ENCODE measurements around the gene GRIP1. TPM values are rescaled to one million over a fixed set of nuclear protein-coding genes. Genes with fewer than 3 reads are reported as not detected.

The GRIP1 gene
- total RNA-seq, 2 experiments from 2014 or later, result 0.53 to 2.4 TPM

DNA sequence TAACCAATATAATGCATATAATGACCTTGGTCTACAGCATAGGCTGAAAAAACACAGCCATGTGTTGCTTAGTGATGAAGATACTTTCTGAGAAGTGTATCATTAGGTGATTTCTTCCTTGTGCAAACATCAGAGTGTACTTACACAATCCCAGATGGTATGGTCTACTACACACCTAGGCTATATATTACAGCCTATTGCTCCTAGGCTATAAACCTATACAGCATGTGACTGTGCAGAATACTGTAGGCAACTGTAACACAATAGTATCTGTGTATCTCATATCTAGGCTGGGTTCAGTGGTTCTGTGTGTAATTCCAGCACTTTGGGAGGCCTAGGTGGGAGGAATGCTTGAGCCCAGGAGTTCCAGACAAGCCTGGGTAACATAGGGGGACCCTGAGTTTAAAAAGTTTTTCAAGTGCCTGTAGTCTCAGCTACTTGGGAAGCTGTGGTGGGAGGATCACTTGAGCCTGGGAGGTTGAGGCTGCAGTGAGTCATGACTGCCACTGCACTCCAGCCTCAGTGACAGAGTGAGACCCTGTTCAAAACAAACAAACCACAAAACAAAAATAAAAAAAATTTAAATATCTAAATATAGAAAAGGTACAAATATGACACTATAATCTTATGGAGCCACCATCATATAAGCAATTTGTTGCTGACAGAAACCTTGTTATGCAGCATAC, 66.6 kb downstream of the GRIP1 start:
- no peak for ATAC-seq
- Mint-ChIP-seq H3K9me3 (ENCODE audit: low read depth) (no peaks in the 10 kb centered on the region), H3K36me3 (ENCODE audit: low read depth) (no peaks in the 10 kb centered on the region), H3K4me3 (no peak overlapping the region), H3K27ac (no peak overlapping the region), H3K27me3 (no peaks in the 10 kb centered on the region), H3K4me1 (no peaks in the 10 kb centered on the region)
- ChIA-PET POLR2A (no interaction called here), CTCF (no interaction called here)
- intact Hi-C loops (cut with DNase I, micrococcal nuclease), result no loop called here
- DNase-seq, result no peak

DNA sequence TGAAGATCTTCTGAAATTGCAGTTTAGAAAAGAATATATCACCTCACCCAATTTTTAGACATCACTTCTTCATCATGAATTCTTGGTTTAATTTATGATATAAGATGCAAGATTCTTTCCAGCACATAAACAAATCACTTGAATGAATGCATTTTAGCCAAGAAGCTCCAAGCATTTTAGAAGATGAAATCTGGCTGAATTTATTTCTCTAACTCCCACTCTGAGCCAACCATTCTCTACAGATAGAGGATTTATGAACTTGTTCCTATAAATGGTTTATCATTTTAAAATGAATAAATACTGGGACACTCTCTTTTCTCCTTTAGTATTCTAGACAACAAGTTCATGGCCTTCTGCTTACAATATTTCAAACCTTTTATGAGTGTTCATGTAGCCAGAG, 71.7 kb downstream of the GRIP1 start:
- ATAC-seq (no peak), DNase-seq (no peak)
- Mint-ChIP-seq H3K4me3 (no peak overlapping the region), H3K27ac (no peak overlapping the region), H3K9me3 (ENCODE audit: low read depth) (no peaks in the 10 kb centered on the region), H3K27me3 (no peaks in the 10 kb centered on the region), H3K36me3 (ENCODE audit: low read depth) (no peaks in the 10 kb centered on the region), H3K4me1 (no peaks in the 10 kb centered on the region)
- ChIA-PET POLR2A (no interaction called here), CTCF (interaction anchor here (0.6 kb wide), 1 partner anchor 67 kb away, joined by 3 read pairs; no protein-coding TSS in a partner anchor)
- intact Hi-C loops (cut with DNase I, micrococcal nuclease), result no loop called here

DNA sequence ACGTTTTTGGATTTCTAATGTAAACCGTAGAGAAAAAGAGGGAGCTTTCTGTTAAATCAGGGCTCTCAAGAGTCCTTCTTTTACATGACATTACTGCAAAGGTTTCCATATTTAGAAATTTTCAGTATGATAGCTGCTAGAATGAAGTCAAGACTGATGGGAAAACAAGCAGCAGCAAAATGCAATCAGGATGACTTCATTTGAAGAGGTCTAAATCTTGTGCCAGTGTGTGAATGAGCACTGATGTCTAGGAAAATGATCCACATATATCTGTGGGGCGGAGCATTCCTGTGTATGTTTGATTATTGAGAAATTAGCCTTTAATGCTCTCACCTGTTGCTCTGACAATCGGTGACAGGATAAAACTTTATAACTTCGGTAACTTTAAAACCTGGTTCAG, 73.6 kb downstream of the GRIP1 start:
- ATAC-seq (no peak), DNase-seq (no peak)
- Mint-ChIP-seq H3K4me3 (no peak overlapping the region), H3K9me3 (ENCODE audit: low read depth) (no peaks in the 10 kb centered on the region), H3K4me1 (no peaks in the 10 kb centered on the region), H3K27me3 (no peaks in the 10 kb centered on the region), H3K27ac (no peak overlapping the region), H3K36me3 (ENCODE audit: low read depth) (no peaks in the 10 kb centered on the region)
- intact Hi-C loops (cut with DNase I, micrococcal nuclease), result no loop called here
- POLR2A ChIA-PET, result no interaction called here
- CTCF ChIA-PET, result no interaction called here

DNA sequence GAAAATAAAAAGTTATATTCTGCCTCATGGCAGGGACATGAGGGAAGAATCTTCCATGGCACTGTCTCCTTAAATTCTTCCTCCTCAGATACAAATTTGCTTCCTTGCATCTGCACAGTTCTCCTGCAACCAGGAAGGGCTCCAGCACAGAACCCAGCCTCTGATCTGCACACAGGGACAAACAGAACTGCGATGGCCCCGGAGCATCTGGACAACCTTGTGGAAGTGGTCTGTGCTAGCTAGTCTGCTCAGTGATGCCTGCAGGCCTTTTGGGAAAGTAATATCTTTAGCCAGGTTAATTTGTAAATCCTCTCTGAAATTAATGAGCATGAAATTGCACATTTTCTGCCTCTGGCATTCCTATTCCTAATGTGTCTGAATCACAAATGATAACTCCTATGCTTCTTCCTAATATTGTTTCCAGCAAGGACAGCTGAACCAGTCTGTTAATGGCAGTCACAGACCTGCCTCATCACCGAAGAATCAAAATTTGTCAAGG, 74.8 kb downstream of the GRIP1 start:
- no peak for ATAC-seq
- no peak overlapping the region for H3K4me3 Mint-ChIP-seq
- no peak overlapping the region for H3K27ac Mint-ChIP-seq

DNA sequence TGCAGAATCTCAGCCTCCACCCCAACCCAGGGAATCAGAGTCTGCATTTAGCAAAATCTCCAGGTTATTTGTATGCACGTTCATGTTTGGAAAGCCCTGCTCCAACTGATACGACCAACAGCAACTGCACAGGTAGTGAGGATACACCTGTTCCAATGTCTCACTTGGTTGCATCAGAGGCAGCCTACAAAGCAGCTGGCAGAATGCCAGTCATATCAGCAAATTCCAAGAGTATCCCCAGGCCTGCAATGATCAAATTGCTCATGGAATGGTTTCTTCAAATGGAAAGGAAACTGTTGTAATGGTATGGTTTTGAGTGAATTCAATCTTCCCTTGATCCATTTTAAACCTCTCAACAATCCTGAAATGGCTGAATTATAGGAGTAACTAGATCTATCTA, 75.4 kb downstream of the GRIP1 start:
- DNase-seq (no peak), ATAC-seq (no peak)
- Mint-ChIP-seq H3K27me3 (no peaks in the 10 kb centered on the region), H3K27ac (no peak overlapping the region), H3K36me3 (ENCODE audit: low read depth) (no peaks in the 10 kb centered on the region), H3K4me1 (no peaks in the 10 kb centered on the region), H3K4me3 (no peak overlapping the region), H3K9me3 (ENCODE audit: low read depth) (no peaks in the 10 kb centered on the region)
- CTCF ChIA-PET, result no interaction called here
- intact Hi-C loops (cut with DNase I, micrococcal nuclease), result no loop called here
- POLR2A ChIA-PET, result no interaction called here

More for the DNA sequence above, 74.8 kb downstream of the GRIP1 start:
- intact Hi-C loops (cut with DNase I, micrococcal nuclease), result no loop called here
- H3K4me1 Mint-ChIP-seq, result no peaks in the 10 kb centered on the region
- POLR2A ChIA-PET, result no interaction called here
- no peaks in the 10 kb centered on the region for H3K27me3 Mint-ChIP-seq
- no peak for DNase-seq
- no peaks in the 10 kb centered on the region for H3K36me3 Mint-ChIP-seq (ENCODE audit: low read depth)
- CTCF ChIA-PET, result no interaction called here
- H3K9me3 Mint-ChIP-seq (ENCODE audit: low read depth), result no peaks in the 10 kb centered on the region

DNA sequence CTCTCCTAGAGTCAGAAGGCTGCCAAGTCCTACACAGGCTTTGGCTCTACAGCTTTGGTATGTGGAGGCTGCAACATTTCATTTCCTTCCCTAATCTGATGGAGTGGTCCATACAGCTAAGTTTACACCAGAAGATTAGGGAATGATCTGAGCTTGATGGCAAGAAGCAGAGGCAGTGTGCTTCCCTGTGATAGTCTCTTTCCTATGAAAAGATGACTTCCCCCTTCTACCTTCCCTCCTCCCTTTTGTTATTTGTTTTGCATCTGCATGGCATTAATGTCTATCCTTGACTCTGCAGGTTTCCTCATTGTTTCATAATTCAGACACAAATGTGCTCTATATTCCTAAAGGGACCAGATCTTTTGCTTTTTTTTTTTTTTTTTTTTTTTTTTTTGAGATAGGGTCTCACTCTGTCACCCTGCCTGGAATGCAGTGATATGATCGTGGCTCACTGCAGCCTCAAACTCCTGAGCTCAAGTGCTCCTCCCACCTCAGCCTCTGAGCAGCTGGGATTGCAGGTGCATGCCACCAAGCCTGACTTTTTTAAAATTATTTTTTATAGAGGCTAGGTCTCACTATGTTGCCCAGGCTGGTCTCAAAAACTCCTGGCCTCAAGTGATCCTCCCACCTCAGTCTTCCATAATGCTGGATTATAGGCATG, 76.3 kb downstream of the GRIP1 start:
- no peak for DNase-seq
- POLR2A ChIA-PET, result no interaction called here

DNA sequence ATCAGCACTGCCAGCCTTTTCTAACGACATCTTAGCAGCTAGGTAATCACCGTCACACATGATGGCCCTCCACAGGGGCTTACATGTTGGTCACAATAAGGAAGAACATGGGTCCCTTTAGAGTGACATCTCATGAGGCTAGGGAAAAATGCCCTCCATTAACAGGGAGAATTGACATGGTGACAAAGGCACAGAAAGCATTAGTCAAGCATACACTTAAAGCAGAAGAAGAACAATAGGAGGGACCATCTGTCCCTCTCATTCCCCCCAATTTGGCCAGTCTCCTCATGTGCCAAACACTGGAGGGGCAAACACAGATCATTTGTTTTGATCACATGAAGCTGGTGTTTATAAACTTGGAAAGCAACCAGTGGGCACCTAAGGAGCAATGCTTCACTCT, 78.0 kb downstream of the GRIP1 start:
- H3K4me3 Mint-ChIP-seq, result no peak overlapping the region
- POLR2A ChIA-PET, result no interaction called here
- H3K27ac Mint-ChIP-seq, result no peak overlapping the region
- no peaks in the 10 kb centered on the region for H3K4me1 Mint-ChIP-seq
- no peaks in the 10 kb centered on the region for H3K27me3 Mint-ChIP-seq
- no peak for ATAC-seq
- CTCF ChIA-PET, result no interaction called here
- DNase-seq, result no peak
- no peaks in the 10 kb centered on the region for H3K9me3 Mint-ChIP-seq (ENCODE audit: low read depth)
- H3K36me3 Mint-ChIP-seq (ENCODE audit: low read depth), result no peaks in the 10 kb centered on the region
- intact Hi-C loops (cut with DNase I, micrococcal nuclease), result no loop called here

More for the DNA sequence above, 76.3 kb downstream of the GRIP1 start:
- Mint-ChIP-seq H3K9me3 (ENCODE audit: low read depth) (no peaks in the 10 kb centered on the region), H3K4me3 (no peak overlapping the region), H3K36me3 (ENCODE audit: low read depth) (no peaks in the 10 kb centered on the region), H3K27me3 (no peaks in the 10 kb centered on the region), H3K4me1 (no peaks in the 10 kb centered on the region), H3K27ac (no peak overlapping the region)
- intact Hi-C loops (cut with DNase I, micrococcal nuclease), result no loop called here
- no peak for ATAC-seq
- CTCF ChIA-PET, result no interaction called here

DNA sequence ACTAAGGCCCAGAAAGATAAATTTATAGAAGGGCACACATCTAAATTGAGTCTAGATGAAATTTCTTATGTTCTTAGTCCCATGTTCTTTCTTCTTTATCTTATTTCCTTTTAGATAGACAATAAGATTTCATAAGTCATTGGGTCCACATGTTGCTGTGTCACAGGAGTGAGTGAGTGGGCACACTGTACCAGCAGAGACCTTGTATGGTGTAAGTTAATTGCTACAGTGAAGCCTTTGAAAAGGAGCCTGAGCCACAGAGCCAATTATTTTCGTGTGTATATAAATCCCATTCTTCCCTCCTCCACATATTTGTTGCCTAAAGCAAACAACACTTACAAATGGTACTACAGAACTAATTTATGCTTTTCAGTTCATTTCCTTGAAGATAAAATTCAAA, 79.1 kb downstream of the GRIP1 start:
- H3K27ac Mint-ChIP-seq, result no peak overlapping the region
- ChIA-PET POLR2A (no interaction called here), CTCF (interaction anchor here (0.9 kb wide), 1 partner anchor 12 kb away, joined by 3 read pairs; no protein-coding TSS in a partner anchor)
- H3K4me1 Mint-ChIP-seq, result no peaks in the 10 kb centered on the region
- intact Hi-C loops (cut with DNase I, micrococcal nuclease), result no loop called here
- ATAC-seq (no peak), DNase-seq (no peak)
- no peaks in the 10 kb centered on the region for H3K27me3 Mint-ChIP-seq
- H3K36me3 Mint-ChIP-seq (ENCODE audit: low read depth), result no peaks in the 10 kb centered on the region
- no peak overlapping the region for H3K4me3 Mint-ChIP-seq
- H3K9me3 Mint-ChIP-seq (ENCODE audit: low read depth), result no peaks in the 10 kb centered on the region

DNA sequence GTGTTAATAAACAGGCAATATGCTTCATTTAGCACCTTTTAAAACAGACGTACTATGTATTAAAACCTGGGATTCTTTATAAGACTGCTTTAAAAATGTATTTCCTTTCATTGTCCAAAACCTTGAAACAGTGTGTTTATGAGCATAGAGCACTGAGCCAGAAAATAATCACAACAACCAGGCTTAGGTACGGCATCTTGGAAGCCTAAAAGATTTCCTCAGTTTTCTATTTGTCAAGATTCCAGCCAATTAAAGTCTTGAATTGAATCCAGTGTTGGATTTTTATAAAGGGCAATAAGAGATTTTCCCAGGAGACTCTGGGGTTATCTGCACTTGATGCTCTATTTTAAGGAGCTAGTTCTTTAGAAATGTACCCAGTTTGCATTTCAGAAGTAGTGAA, 80.3 kb downstream of the GRIP1 start:
- no peak overlapping the region for H3K4me3 Mint-ChIP-seq
- DNase-seq, result no peak
- ATAC-seq, result no peak
- no peaks in the 10 kb centered on the region for H3K9me3 Mint-ChIP-seq (ENCODE audit: low read depth)
- ChIA-PET POLR2A (no interaction called here), CTCF (interaction anchor here (0.8 kb wide), 1 partner anchor 85 kb away, joined by 3 read pairs; no protein-coding TSS in a partner anchor)
- no peaks in the 10 kb centered on the region for H3K27me3 Mint-ChIP-seq
- no peaks in the 10 kb centered on the region for H3K4me1 Mint-ChIP-seq
- intact Hi-C loops (cut with DNase I, micrococcal nuclease), result no loop called here
- no peak overlapping the region for H3K27ac Mint-ChIP-seq
- H3K36me3 Mint-ChIP-seq (ENCODE audit: low read depth), result no peaks in the 10 kb centered on the region

DNA sequence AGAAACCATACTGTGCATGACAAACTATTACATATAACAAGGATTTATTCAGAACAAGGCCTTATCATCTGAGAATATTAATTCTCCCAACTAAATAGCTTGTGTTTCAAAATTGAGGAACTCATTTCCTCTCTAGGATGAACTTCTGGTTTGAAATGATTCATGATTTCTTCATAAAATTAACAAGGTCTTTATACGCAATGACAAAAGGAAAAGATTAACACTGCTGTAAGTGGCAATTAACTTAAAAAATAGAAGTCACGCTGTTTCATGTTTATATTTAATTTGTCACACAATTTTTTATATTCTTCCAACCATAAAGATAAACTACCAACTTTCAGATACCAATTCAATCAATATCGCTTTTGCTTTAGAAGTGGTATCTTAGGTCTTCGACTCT, 80.8 kb downstream of the GRIP1 start:
- intact Hi-C loops (cut with DNase I, micrococcal nuclease), result no loop called here
- ATAC-seq (no peak), DNase-seq (no peak)
- ChIA-PET POLR2A (no interaction called here), CTCF (interaction anchor here (0.8 kb wide), 1 partner anchor 86 kb away, joined by 3 read pairs; no protein-coding TSS in a partner anchor)
- H3K27me3 Mint-ChIP-seq, result no peaks in the 10 kb centered on the region
- H3K4me3 Mint-ChIP-seq, result no peak overlapping the region
- H3K9me3 Mint-ChIP-seq (ENCODE audit: low read depth), result no peaks in the 10 kb centered on the region
- H3K27ac Mint-ChIP-seq, result no peak overlapping the region
- no peaks in the 10 kb centered on the region for H3K36me3 Mint-ChIP-seq (ENCODE audit: low read depth)
- H3K4me1 Mint-ChIP-seq, result no peaks in the 10 kb centered on the region

DNA sequence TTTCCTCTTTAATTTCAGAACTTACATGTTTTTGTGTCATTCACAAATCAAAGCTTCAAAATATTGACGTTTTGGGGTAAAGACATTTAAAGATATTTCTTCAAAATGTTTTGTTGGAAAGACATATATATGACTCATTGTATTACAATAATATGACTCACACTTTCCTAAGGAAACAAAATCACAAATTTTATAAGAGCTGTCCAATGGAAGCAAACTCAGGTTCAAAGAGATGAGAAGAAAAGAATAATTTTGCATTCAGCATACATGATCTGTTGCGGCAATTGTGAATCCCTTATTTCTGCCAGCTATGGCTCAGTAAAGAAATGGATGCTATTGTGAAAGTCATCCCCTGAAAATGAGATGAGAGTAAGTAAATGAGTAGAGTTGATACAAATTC, 82.7 kb downstream of the GRIP1 start:
- no peak overlapping the region for H3K4me3 Mint-ChIP-seq
- ChIA-PET CTCF (no interaction called here), POLR2A (interaction anchor here (0.5 kb wide), 1 partner anchor 210 kb away, joined by 5 read pairs; no protein-coding TSS in a partner anchor)
- no peaks in the 10 kb centered on the region for H3K9me3 Mint-ChIP-seq (ENCODE audit: low read depth)
- intact Hi-C loops (cut with DNase I, micrococcal nuclease), result no loop called here
- H3K27ac Mint-ChIP-seq, result no peak overlapping the region
- no peak for ATAC-seq
- H3K27me3 Mint-ChIP-seq, result no peaks in the 10 kb centered on the region
- DNase-seq, result no peak
- no peaks in the 10 kb centered on the region for H3K36me3 Mint-ChIP-seq (ENCODE audit: low read depth)
- no peaks in the 10 kb centered on the region for H3K4me1 Mint-ChIP-seq

DNA sequence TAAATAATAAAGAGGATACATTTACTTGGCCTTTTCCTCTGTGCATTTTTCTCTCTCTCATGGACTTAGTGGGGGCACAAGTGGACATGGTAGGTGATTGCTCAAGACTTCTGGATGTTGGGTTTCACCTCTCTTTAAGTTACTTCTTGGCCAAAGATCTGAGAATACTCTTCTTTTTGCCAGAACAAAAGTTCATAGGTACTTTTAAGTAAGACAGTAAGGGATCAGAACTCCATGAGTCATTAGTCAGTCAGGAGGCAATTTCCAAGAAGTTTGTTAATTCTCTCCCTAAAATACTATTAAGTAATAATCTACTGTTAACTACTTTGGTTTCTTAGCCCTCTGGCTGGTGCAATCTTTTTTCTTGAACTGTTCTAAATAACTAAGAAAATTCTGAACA, 84.2 kb downstream of the GRIP1 start:
- Mint-ChIP-seq H3K9me3 (ENCODE audit: low read depth) (no peaks in the 10 kb centered on the region), H3K36me3 (ENCODE audit: low read depth) (no peaks in the 10 kb centered on the region), H3K27ac (no peak overlapping the region), H3K27me3 (no peaks in the 10 kb centered on the region), H3K4me3 (no peak overlapping the region), H3K4me1 (no peaks in the 10 kb centered on the region)
- ChIA-PET POLR2A (no interaction called here), CTCF (no interaction called here)
- ATAC-seq (no peak), DNase-seq (no peak)
- intact Hi-C loops (cut with DNase I, micrococcal nuclease), result no loop called here
